Measurements from ENCODE around the gene ZBTB46. TPM values are rescaled to one million over a fixed set of nuclear protein-coding genes. Genes with fewer than 3 reads are reported as not detected.

Gene ZBTB46
- polyA plus RNA-seq, 3 donors = 0.07 to 2.3 (median 0.37) TPM

DNA sequence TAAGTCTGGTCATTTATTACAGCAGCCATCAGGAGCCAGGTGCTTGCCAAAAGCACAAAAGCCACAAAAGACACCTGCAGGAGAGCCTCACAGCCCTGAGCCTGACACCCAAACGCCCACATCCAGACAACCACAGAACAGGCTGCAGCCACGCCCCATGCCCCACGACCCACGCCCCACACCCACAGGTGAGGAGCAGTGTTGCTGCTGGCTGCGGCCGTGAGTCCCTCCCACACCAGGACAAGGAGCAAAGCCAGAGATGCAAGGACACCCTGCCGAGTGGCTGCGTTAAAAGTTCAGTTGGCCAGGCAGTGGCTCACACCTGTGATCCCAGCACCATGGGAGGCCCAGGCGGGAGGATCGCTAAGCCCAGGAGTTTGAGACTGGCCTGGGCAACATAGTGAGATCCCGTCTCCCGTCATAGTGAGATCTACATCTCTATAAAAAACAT, 48.5 kb downstream of the ZBTB46 start:
- Mint-ChIP-seq H3K36me3 (no peaks in the 10 kb centered on the region), H3K4me3 (no peak overlapping the region), H3K4me1 (peaks cover 2% of the 10 kb centered on the region), H3K9me3 (no peaks in the 10 kb centered on the region), H3K27ac (peak overlapping the region in 1 of 7 donors; percentile 34), H3K27me3 (ENCODE audit: low read depth in 3 of 3) (peaks cover 2 to 4% (median 4%) of the 10 kb centered on the region in 3 donors)
- 89% methylated on average over 9 of the region's 12 CpGs for WGBS (ENCODE audit: insufficient coverage)
- intact Hi-C loops (cut with micrococcal nuclease) = no loop called here
- TF ChIP-seq, protein P1, sequence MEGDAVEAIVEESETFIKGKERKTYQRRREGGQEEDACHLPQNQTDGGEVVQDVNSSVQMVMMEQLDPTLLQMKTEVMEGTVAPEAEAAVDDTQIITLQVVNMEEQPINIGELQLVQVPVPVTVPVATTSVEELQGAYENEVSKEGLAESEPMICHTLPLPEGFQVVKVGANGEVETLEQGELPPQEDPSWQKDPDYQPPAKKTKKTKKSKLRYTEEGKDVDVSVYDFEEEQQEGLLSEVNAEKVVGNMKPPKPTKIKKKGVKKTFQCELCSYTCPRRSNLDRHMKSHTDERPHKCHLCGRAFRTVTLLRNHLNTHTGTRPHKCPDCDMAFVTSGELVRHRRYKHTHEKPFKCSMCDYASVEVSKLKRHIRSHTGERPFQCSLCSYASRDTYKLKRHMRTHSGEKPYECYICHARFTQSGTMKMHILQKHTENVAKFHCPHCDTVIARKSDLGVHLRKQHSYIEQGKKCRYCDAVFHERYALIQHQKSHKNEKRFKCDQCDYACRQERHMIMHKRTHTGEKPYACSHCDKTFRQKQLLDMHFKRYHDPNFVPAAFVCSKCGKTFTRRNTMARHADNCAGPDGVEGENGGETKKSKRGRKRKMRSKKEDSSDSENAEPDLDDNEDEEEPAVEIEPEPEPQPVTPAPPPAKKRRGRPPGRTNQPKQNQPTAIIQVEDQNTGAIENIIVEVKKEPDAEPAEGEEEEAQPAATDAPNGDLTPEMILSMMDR (IDR thresholded peaks at IDR 0.05) = no peak
- Histone ChIP-seq H3K9me3 (replicated peaks in 1 of 2; ENCODE audit: control insufficient read depth in 1 of 2, insufficient read depth in 1 of 2, low read length in 2 of 2) (no peaks in the 10 kb centered on the region), H3K9ac (ENCODE audit: insufficient read depth, low read length, poor library complexity, severe bottlenecking) (no peak overlapping the region), H3K79me2 (ENCODE audit: insufficient read depth, low read length) (no peaks in the 10 kb centered on the region), H4K20me1 (ENCODE audit: insufficient read depth, low read length) (peaks cover 3% of the 10 kb centered on the region), H3K4me3 (replicated peaks in 1 of 3; ENCODE audit: low read depth in 2 of 3, low read length in 3 of 3) (no peak overlapping the region), H3K4me1 (ENCODE audit: control insufficient read depth in 1 of 2, insufficient read depth in 2 of 2, low read length in 2 of 2) (peaks cover 0 to 6% of the 10 kb centered on the region in 2 donors), H3K27ac (ENCODE audit: low read depth in 1 of 2, low read length in 2 of 2) (no peak overlapping the region), H3K4me2 (replicated peaks; ENCODE audit: extremely low read depth, low read length, poor library complexity, severe bottlenecking) (no peak overlapping the region), H2AFZ (ENCODE audit: insufficient read depth, low read depth, low read length, poor library complexity, severe bottlenecking) (no peak overlapping the region), H3K36me3 (replicated peaks in 1 of 2; ENCODE audit: control insufficient read depth in 1 of 2, insufficient read depth in 2 of 2, low read length in 2 of 2) (no peaks in the 10 kb centered on the region), H3K27me3 (ENCODE audit: control insufficient read depth in 2 of 2, insufficient read depth in 2 of 2, low read length in 2 of 2) (no peaks in the 10 kb centered on the region)
- no peak for DNase-seq

DNA sequence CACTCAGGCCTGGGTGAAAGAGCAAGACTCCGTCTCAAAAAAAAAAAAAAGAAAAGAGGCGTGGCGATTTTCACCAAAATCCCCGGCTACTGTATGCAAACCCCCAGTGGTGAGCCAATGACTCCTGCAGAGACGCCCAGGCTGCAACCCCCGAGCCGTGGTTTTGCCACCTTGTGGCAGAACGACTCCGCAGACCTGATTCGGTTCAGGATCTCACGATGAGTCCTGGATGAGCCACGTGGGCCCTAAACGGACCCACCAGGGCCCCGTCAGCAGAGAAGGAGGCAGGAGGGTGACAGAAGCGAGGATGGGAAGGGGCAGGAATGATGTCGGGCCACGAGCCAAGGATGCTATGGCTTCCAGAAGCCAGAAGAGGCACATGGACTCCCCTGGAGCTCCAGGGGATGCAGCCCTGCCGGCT, 49.0 kb downstream of the ZBTB46 start:
- Histone ChIP-seq H3K4me3 (replicated peaks in 1 of 3; ENCODE audit: low read depth in 2 of 3, low read length in 3 of 3) (no peak overlapping the region), H2AFZ (ENCODE audit: insufficient read depth, low read depth, low read length, poor library complexity, severe bottlenecking) (no peak overlapping the region), H3K36me3 (replicated peaks in 1 of 2; ENCODE audit: control insufficient read depth in 1 of 2, insufficient read depth in 2 of 2, low read length in 2 of 2) (no peaks in the 10 kb centered on the region), H3K79me2 (ENCODE audit: insufficient read depth, low read length) (no peaks in the 10 kb centered on the region), H3K4me1 (ENCODE audit: control insufficient read depth in 1 of 2, insufficient read depth in 2 of 2, low read length in 2 of 2) (peaks cover 0 to 6% of the 10 kb centered on the region in 2 donors), H3K27ac (ENCODE audit: low read depth in 1 of 2, low read length in 2 of 2) (no peak overlapping the region), H3K27me3 (ENCODE audit: control insufficient read depth in 2 of 2, insufficient read depth in 2 of 2, low read length in 2 of 2) (no peaks in the 10 kb centered on the region), H3K4me2 (replicated peaks; ENCODE audit: extremely low read depth, low read length, poor library complexity, severe bottlenecking) (no peak overlapping the region), H3K9ac (ENCODE audit: insufficient read depth, low read length, poor library complexity, severe bottlenecking) (no peak overlapping the region), H3K9me3 (replicated peaks in 1 of 2; ENCODE audit: control insufficient read depth in 1 of 2, insufficient read depth in 1 of 2, low read length in 2 of 2) (no peaks in the 10 kb centered on the region), H4K20me1 (ENCODE audit: insufficient read depth, low read length) (peaks cover 3% of the 10 kb centered on the region)
- Mint-ChIP-seq H3K36me3 (no peaks in the 10 kb centered on the region), H3K4me1 (peaks cover 2% of the 10 kb centered on the region), H3K27ac (peak overlapping the region in 1 of 7 donors; percentile 34), H3K27me3 (ENCODE audit: low read depth in 3 of 3) (peaks cover 2 to 4% (median 2%) of the 10 kb centered on the region in 3 donors), H3K4me3 (no peak overlapping the region), H3K9me3 (no peaks in the 10 kb centered on the region)
- DNase-seq = no peak
- WGBS (ENCODE audit: insufficient coverage) = 75% methylated on average over 15 of the region's 18 CpGs
- TF ChIP-seq, protein P1 (IDR thresholded peaks at IDR 0.05) = no peak
- intact Hi-C loops (cut with micrococcal nuclease) = no loop called here
